T-helper 17 cell (primary cell): ENCODE results near the gene XIRP2. TPM values are rescaled to one million over a fixed set of nuclear protein-coding genes. Genes with fewer than 3 reads are reported as not detected.

Source experiments
- ATAC-seq: fragments of 150-1000 bp; cut with Tn5 transposase; 2 replicates; pipeline ENCODE4 v1.10.0; 2021; ENCODE audit warnings: mild to moderate bottlenecking, moderate library complexity
- DNase-seq, 3 donors: peaks; one replicate each; pipeline versions ENCODE4 v3.0.0 to v3.0.0-alpha.2; 2020 to 2021
- H3K9me3 ChIP-seq: one replicate; pipeline ENCODE4 v1.7.0; 2013; ENCODE audit warnings: low read length, mild to moderate bottlenecking; ENCODE audit not compliant: control insufficient read depth, poor library complexity, severe bottlenecking
- H3K27ac Mint-ChIP-seq: one replicate; pipeline ENCODE4 v1.8.0; 2022; ENCODE audit warnings: mild to moderate bottlenecking, moderate library complexity, mixed read lengths
- H3K27me3 Mint-ChIP-seq: one replicate; pipeline ENCODE4 v1.8.0; 2022; ENCODE audit warnings: mixed read lengths
- H3K36me3 Mint-ChIP-seq: one replicate; pipeline ENCODE4 v1.8.0; 2022; ENCODE audit warnings: low read depth, mixed read lengths
- H3K4me1 Mint-ChIP-seq: one replicate; pipeline ENCODE4 v1.8.0; 2022; ENCODE audit warnings: mild to moderate bottlenecking, mixed read lengths
- H3K4me3 Mint-ChIP-seq: one replicate; pipeline ENCODE4 v1.8.0; 2022; ENCODE audit warnings: mild to moderate bottlenecking, moderate library complexity, mixed read lengths
- total RNA-seq, 4 donors: library from RNA in 2 of 4; stranded (reverse) in 2 of 4; gene quantifications; one replicate each; pipeline ENCODE4 v1.2.3 and lab custom pipeline; 2022 to 2026

The XIRP2 gene
- total RNA-seq, 2 donors from 2014 or later = 1.2 TPM; not detected in 1

GRCh38 chr2:167135706-167136105, 247.4 kb downstream of the XIRP2 start:
- DNase-seq (no peak), ATAC-seq (no peak)
- Mint-ChIP-seq H3K36me3 (no peaks in the 10 kb centered on the region), H3K4me3 (no peak overlapping the region), H3K27ac (no peak overlapping the region), H3K4me1 (no peaks in the 10 kb centered on the region), H3K27me3 (no peaks in the 10 kb centered on the region)
- H3K9me3 ChIP-seq = no peaks in the 10 kb centered on the region

GRCh38 chr2:167136879-167137596, 248.8 kb downstream of the XIRP2 start:
- ATAC-seq (no peak), DNase-seq (no peak)
- Mint-ChIP-seq H3K4me3 (no peak overlapping the region), H3K27ac (no peak overlapping the region), H3K4me1 (no peaks in the 10 kb centered on the region), H3K36me3 (no peaks in the 10 kb centered on the region), H3K27me3 (no peaks in the 10 kb centered on the region)
- no peaks in the 10 kb centered on the region for H3K9me3 ChIP-seq

- H3K27ac Mint-ChIP-seq = no peak overlapping the region
- DNase-seq (no peak), ATAC-seq (no peak)
- H3K4me1 Mint-ChIP-seq = no peaks in the 10 kb centered on the region
- no peak overlapping the region for H3K4me3 Mint-ChIP-seq
- H3K27me3 Mint-ChIP-seq = no peaks in the 10 kb centered on the region
- no peaks in the 10 kb centered on the region for H3K9me3 ChIP-seq
- no peaks in the 10 kb centered on the region for H3K36me3 Mint-ChIP-seq
Measured at GRCh38 chr2:167140330-167140729, 252.1 kb downstream of the XIRP2 start.

GRCh38 chr2:167140767-167141166, 252.5 kb downstream of the XIRP2 start:
- H3K4me1 Mint-ChIP-seq = no peaks in the 10 kb centered on the region
- no peaks in the 10 kb centered on the region for H3K36me3 Mint-ChIP-seq
- no peaks in the 10 kb centered on the region for H3K9me3 ChIP-seq
- ATAC-seq (no peak), DNase-seq (no peak)
- H3K4me3 Mint-ChIP-seq = no peak overlapping the region
- H3K27ac Mint-ChIP-seq = no peak overlapping the region
- H3K27me3 Mint-ChIP-seq = no peaks in the 10 kb centered on the region

- DNase-seq (no peak), ATAC-seq (no peak)
- no peaks in the 10 kb centered on the region for H3K27me3 Mint-ChIP-seq
- H3K4me1 Mint-ChIP-seq = no peaks in the 10 kb centered on the region
- H3K9me3 ChIP-seq = no peaks in the 10 kb centered on the region
- no peak overlapping the region for H3K4me3 Mint-ChIP-seq
- no peak overlapping the region for H3K27ac Mint-ChIP-seq
- no peaks in the 10 kb centered on the region for H3K36me3 Mint-ChIP-seq
Measured at GRCh38 chr2:167142554-167142953, 254.3 kb downstream of the XIRP2 start.

- no peaks in the 10 kb centered on the region for H3K36me3 Mint-ChIP-seq
- no peaks in the 10 kb centered on the region for H3K4me1 Mint-ChIP-seq
- no peak overlapping the region for H3K27ac Mint-ChIP-seq
- H3K9me3 ChIP-seq = no peaks in the 10 kb centered on the region
- H3K4me3 Mint-ChIP-seq = no peak overlapping the region
- no peaks in the 10 kb centered on the region for H3K27me3 Mint-ChIP-seq
- ATAC-seq = no peak
- no peak for DNase-seq
Measured at GRCh38 chr2:167144179-167144898, 256.1 kb downstream of the XIRP2 start.

- Mint-ChIP-seq H3K27ac (no peak overlapping the region), H3K27me3 (no peaks in the 10 kb centered on the region), H3K4me1 (no peaks in the 10 kb centered on the region), H3K36me3 (no peaks in the 10 kb centered on the region), H3K4me3 (no peak overlapping the region)
- no peak for DNase-seq
- ATAC-seq = no peak
- no peaks in the 10 kb centered on the region for H3K9me3 ChIP-seq
Measured at GRCh38 chr2:167147271-167147941, 259.1 kb downstream of the XIRP2 start.

GRCh38 chr2:167151894-167152293, 263.6 kb downstream of the XIRP2 start:
- Mint-ChIP-seq H3K36me3 (no peaks in the 10 kb centered on the region), H3K4me3 (no peak overlapping the region), H3K27ac (no peak overlapping the region), H3K27me3 (no peaks in the 10 kb centered on the region), H3K4me1 (no peaks in the 10 kb centered on the region)
- ATAC-seq (no peak), DNase-seq (no peak)
- H3K9me3 ChIP-seq = no peaks in the 10 kb centered on the region

- H3K27me3 Mint-ChIP-seq = no peaks in the 10 kb centered on the region
- no peaks in the 10 kb centered on the region for H3K36me3 Mint-ChIP-seq
- ATAC-seq (no peak), DNase-seq (no peak)
- H3K4me3 Mint-ChIP-seq = no peak overlapping the region
- no peaks in the 10 kb centered on the region for H3K4me1 Mint-ChIP-seq
- H3K27ac Mint-ChIP-seq = no peak overlapping the region
- H3K9me3 ChIP-seq = no peaks in the 10 kb centered on the region
Measured at GRCh38 chr2:167157523-167157922, 269.2 kb downstream of the XIRP2 start.

- Mint-ChIP-seq H3K27me3 (no peaks in the 10 kb centered on the region), H3K27ac (no peak overlapping the region), H3K4me1 (no peaks in the 10 kb centered on the region), H3K36me3 (no peaks in the 10 kb centered on the region), H3K4me3 (no peak overlapping the region)
- DNase-seq (no peak), ATAC-seq (no peak)
- no peaks in the 10 kb centered on the region for H3K9me3 ChIP-seq
Measured at GRCh38 chr2:167177196-167177595, 288.9 kb downstream of the XIRP2 start.

- Mint-ChIP-seq H3K27ac (no peak overlapping the region), H3K36me3 (no peaks in the 10 kb centered on the region), H3K27me3 (no peaks in the 10 kb centered on the region), H3K4me1 (no peaks in the 10 kb centered on the region), H3K4me3 (no peak overlapping the region)
- DNase-seq = no peak
- no peak for ATAC-seq
- H3K9me3 ChIP-seq = no peaks in the 10 kb centered on the region
Measured at GRCh38 chr2:167181134-167181533, 292.9 kb downstream of the XIRP2 start.

GRCh38 chr2:167181688-167182087, 293.4 kb downstream of the XIRP2 start:
- no peaks in the 10 kb centered on the region for H3K36me3 Mint-ChIP-seq
- DNase-seq = no peak
- no peaks in the 10 kb centered on the region for H3K9me3 ChIP-seq
- H3K4me1 Mint-ChIP-seq = no peaks in the 10 kb centered on the region
- no peaks in the 10 kb centered on the region for H3K27me3 Mint-ChIP-seq
- no peak overlapping the region for H3K4me3 Mint-ChIP-seq
- H3K27ac Mint-ChIP-seq = no peak overlapping the region
- ATAC-seq = no peak

- H3K9me3 ChIP-seq = no peaks in the 10 kb centered on the region
- Mint-ChIP-seq H3K27ac (no peak overlapping the region), H3K4me3 (no peak overlapping the region), H3K27me3 (no peaks in the 10 kb centered on the region), H3K4me1 (no peaks in the 10 kb centered on the region), H3K36me3 (no peaks in the 10 kb centered on the region)
- no peak for ATAC-seq
- DNase-seq = no peak
Measured at GRCh38 chr2:167182403-167182802, 294.1 kb downstream of the XIRP2 start.
